PC-9 (cell line): ENCODE results near the gene GOT1. TPM values are rescaled to one million over a fixed set of nuclear protein-coding genes. Genes with fewer than 3 reads are reported as not detected.

ENCODE experiments used
- BruUV-seq: library from RNA; stranded (reverse); fragments of 400-500 nt; replicated peaks from 2 replicates; lab custom pipeline; 2021; lab: Mats Ljungman, UMichigan
- CTCF ChIA-PET: fragments of 300-600 bp; sonication (Branson Sonifier 250); formaldehyde crosslinking; loops from one replicate; lab custom pipeline; 2022; ENCODE audit warnings: antibody characterized with exemption; lab: Charles Lee
- POLR2A ChIA-PET: fragments of 300-600 bp; sonication (Branson Sonifier 250); formaldehyde crosslinking; loops from one replicate; lab custom pipeline; 2022; ENCODE audit warnings: antibody characterized with exemption; ENCODE audit not compliant: unreplicated experiment; lab: Charles Lee
- DNase-seq, 2 experiments: peaks; one replicate each; pipeline versions ENCODE4 v3.0.0 to v3.0.0-alpha.2; 2015 to 2022; ENCODE audit warnings: mixed read lengths in 1 of 2
- H2AFZ ChIP-seq: fragments of 200-600 bp; sonication (generic); 2 replicates; pipeline ENCODE4 v1.8.1; 2017; ENCODE audit warnings: antibody characterized with exemption
- H3F3A ChIP-seq: fragments of 200-600 bp; sonication (generic); 2 replicates; pipeline ENCODE4 v1.8.1; 2017; ENCODE audit warnings: antibody characterized with exemption, mild to moderate bottlenecking, low read depth; ENCODE audit not compliant: insufficient read depth
- H3K27ac ChIP-seq: fragments of 200-600 bp; sonication (generic); 2 replicates; pipeline ENCODE4 v1.6.1; 2016; ENCODE audit warnings: mixed run types
- H3K27me3 ChIP-seq: fragments of 200-600 bp; sonication (generic); 2 replicates; pipeline ENCODE4 v1.6.1; 2016; ENCODE audit warnings: low read depth, mixed run types; ENCODE audit not compliant: insufficient read depth
- H3K36me3 ChIP-seq: fragments of 200-600 bp; sonication (generic); 2 replicates; pipeline ENCODE4 v1.6.1; 2016; ENCODE audit warnings: low read depth, mixed run types
- H3K4me1 ChIP-seq: fragments of 200-600 bp; sonication (generic); replicated peaks from 2 replicates; pipeline ENCODE4 v1.6.1; 2016; ENCODE audit warnings: mixed run types; ENCODE audit not compliant: insufficient read depth
- H3K4me2 ChIP-seq: fragments of 200-600 bp; sonication (generic); 2 replicates; pipeline ENCODE4 v1.6.1; 2017; ENCODE audit warnings: mixed run types
- H3K4me3 ChIP-seq: fragments of 200-600 bp; sonication (generic); 2 replicates; pipeline ENCODE4 v1.6.1; 2016; ENCODE audit warnings: mixed run types
- H3K79me2 ChIP-seq: fragments of 200-600 bp; sonication (generic); 2 replicates; pipeline ENCODE4 v1.6.1; 2017; ENCODE audit warnings: low read depth, mixed run types
- H3K9me2 ChIP-seq: fragments of 200-600 bp; sonication (generic); 2 replicates; pipeline ENCODE4 v1.8.1; 2017; ENCODE audit warnings: mild to moderate bottlenecking; ENCODE audit not compliant: insufficient read depth
- H3K9me3 ChIP-seq: fragments of 200-600 bp; sonication (generic); 2 replicates; pipeline ENCODE4 v1.8.1; 2016; ENCODE audit warnings: low read depth; ENCODE audit not compliant: insufficient read depth
- H4K20me1 ChIP-seq: fragments of 200-600 bp; sonication (generic); 2 replicates; pipeline ENCODE4 v1.8.1; 2017; ENCODE audit not compliant: insufficient read depth
- CTCF ChIP-seq: fragments of 200-600 bp; sonication (generic); conservative IDR thresholded peaks from 2 replicates; pipeline ENCODE4 v1.6.1; 2017; ENCODE audit warnings: mixed run types, antibody characterized with exemption, mild to moderate bottlenecking, moderate library complexity
- EZH2 ChIP-seq: fragments of 200-600 bp; sonication (generic); IDR thresholded peaks from 2 replicates; pipeline ENCODE4 v1.8.0; 2017; ENCODE audit warnings: antibody characterized with exemption, low read depth
- intact Hi-C: fragments of 100-400 bp; cut with micrococcal nuclease; formaldehyde crosslinking; loops from one replicate; pipeline ENCODE4 v1.10.0; 2022; ENCODE audit not compliant: unreplicated experiment
- total RNA-seq: library from RNA; stranded (reverse); gene quantifications from 2 replicates; pipeline ENCODE4 v1.2.3, GENCODE V29; 2021

Gene GOT1
- total RNA-seq, 1 experiment from 2014 or later: 28.6 TPM

- TF ChIP-seq CTCF (no peak), EZH2 (no peak)
- Histone ChIP-seq H3K4me3 (no peak overlapping the region), H2AFZ (no peak overlapping the region), H3K9me3 (no peaks in the 10 kb centered on the region), H3K27me3 (no peaks in the 10 kb centered on the region; the same call in 1 of the 2 replicates), H3K4me1 (no peaks in the 10 kb centered on the region), H3K9me2 (no peaks in the 10 kb centered on the region), H3K27ac (no peak overlapping the region), H3K79me2 (no peaks in the 10 kb centered on the region), H3K4me2 (no peak overlapping the region), H4K20me1 (no peaks in the 10 kb centered on the region), H3K36me3 (no peaks in the 10 kb centered on the region), H3F3A (no peaks in the 10 kb centered on the region)
- CTCF ChIA-PET: no interaction called here
- no TSS peak for BruUV-seq
- no peak for DNase-seq
- POLR2A ChIA-PET: no interaction called here
- intact Hi-C loops: no loop called here
Observed at GRCh38 chr10:99365736-99366135, 64.7 kb downstream of the GOT1 start.

GRCh38 chr10:99365311-99365710, 65.1 kb downstream of the GOT1 start:
- no peaks in the 10 kb centered on the region for H3F3A ChIP-seq
- H4K20me1 ChIP-seq: no peaks in the 10 kb centered on the region
- H3K9me3 ChIP-seq: no peaks in the 10 kb centered on the region
- H3K36me3 ChIP-seq: no peaks in the 10 kb centered on the region
- no peaks in the 10 kb centered on the region for H3K4me1 ChIP-seq
- POLR2A ChIA-PET: no interaction called here
- no peak overlapping the region for H2AFZ ChIP-seq
- CTCF ChIA-PET: no interaction called here
- no peak overlapping the region for H3K4me2 ChIP-seq
- TF ChIP-seq EZH2: no peak
- TF ChIP-seq CTCF: no peak
- H3K9me2 ChIP-seq: no peaks in the 10 kb centered on the region
- BruUV-seq: no TSS peak
- no peak overlapping the region for H3K27ac ChIP-seq
- no peaks in the 10 kb centered on the region for H3K79me2 ChIP-seq
- no peak for DNase-seq
- no peak overlapping the region for H3K4me3 ChIP-seq
- H3K27me3 ChIP-seq: no peaks in the 10 kb centered on the region; the same call in 1 of the 2 replicates
- intact Hi-C loops: no loop called here

GRCh38 chr10:99364125-99364524, 66.3 kb downstream of the GOT1 start:
- H3K9me3 ChIP-seq: no peaks in the 10 kb centered on the region
- TF ChIP-seq EZH2: no peak
- no peak for TF ChIP-seq CTCF
- POLR2A ChIA-PET: no interaction called here
- intact Hi-C loops: no loop called here
- H3K36me3 ChIP-seq: no peaks in the 10 kb centered on the region
- H3K4me2 ChIP-seq: no peak overlapping the region
- no peaks in the 10 kb centered on the region; the same call in 1 of the 2 replicates for H3K27me3 ChIP-seq
- H3K4me1 ChIP-seq: no peaks in the 10 kb centered on the region
- no peak for DNase-seq
- no peaks in the 10 kb centered on the region for H3K79me2 ChIP-seq
- H2AFZ ChIP-seq: no peak overlapping the region
- no peak overlapping the region for H3K4me3 ChIP-seq
- no peak overlapping the region for H3K27ac ChIP-seq
- no peaks in the 10 kb centered on the region for H3F3A ChIP-seq
- H4K20me1 ChIP-seq: no peaks in the 10 kb centered on the region
- no TSS peak for BruUV-seq
- no peaks in the 10 kb centered on the region for H3K9me2 ChIP-seq
- CTCF ChIA-PET: no interaction called here
